ENCODE data around the gene VSIG8. TPM values are rescaled to one million over a fixed set of nuclear protein-coding genes. Genes with fewer than 3 reads are reported as not detected.

VSIG8 gene
- total and polyA plus RNA-seq, 2 donors (not counting 1 experiment from before 2014, with no cell fraction given) = not detected

DNA sequence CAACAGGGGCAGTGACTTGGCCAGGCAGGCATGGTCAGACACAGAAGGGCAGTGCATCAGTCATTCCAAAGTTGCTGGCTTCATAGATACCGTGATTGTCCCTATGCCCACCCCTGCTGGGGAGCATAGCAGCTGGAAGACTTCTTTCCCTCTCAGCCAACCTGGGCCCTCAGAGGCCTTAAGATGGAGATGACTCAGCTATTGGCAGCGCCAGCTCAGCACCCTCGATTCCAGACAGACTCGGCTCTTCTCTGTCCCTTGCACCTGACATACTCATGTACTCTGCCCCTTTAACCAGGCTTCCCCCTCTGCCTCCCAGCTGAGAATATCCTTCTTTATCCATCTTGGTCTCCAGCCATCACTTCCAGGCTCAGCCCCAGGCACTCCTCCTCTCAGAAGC, 19.0 kb downstream of the VSIG8 start:
- Histone ChIP-seq H3K9me3 (ENCODE audit: control extremely low read depth in 1 of 3, control insufficient read depth in 2 of 3, insufficient read depth in 1 of 3, low read length in 2 of 3) (no peaks in the 10 kb centered on the region), H3K9ac (ENCODE audit: low read length) (no peak overlapping the region), H3K36me3 (replicated peaks in 1 of 2; ENCODE audit: control extremely low read depth in 1 of 2, control insufficient read depth in 1 of 2, extremely low read depth in 1 of 2, insufficient read depth in 2 of 2, low read length in 1 of 2) (no peaks in the 10 kb centered on the region), H4K20me1 (ENCODE audit: control insufficient read depth, insufficient read depth, low read length, poor library complexity, severe bottlenecking) (no peaks in the 10 kb centered on the region), H3K4me3 (ENCODE audit: control extremely low read depth in 1 of 5, extremely low read depth in 1 of 5, insufficient read depth in 1 of 5, low read depth in 2 of 5, low read length in 4 of 5) (no peak overlapping the region), H3K4me2 (replicated peaks; ENCODE audit: low read depth, low read length, poor library complexity, severe bottlenecking) (no peak overlapping the region), H3K27me3 (replicated peaks in 1 of 4; ENCODE audit: control extremely low read depth in 1 of 4, control insufficient read depth in 3 of 4, insufficient read depth in 4 of 4, low read length in 3 of 4) (peaks cover 0 to 6% (median 3%) of the 10 kb centered on the region in 4 experiments), H3K4me1 (ENCODE audit: control insufficient read depth in 2 of 2, insufficient read depth in 2 of 2, low read length in 2 of 2) (no peaks in the 10 kb centered on the region), H3K27ac (ENCODE audit: low read length in 2 of 2) (no peak overlapping the region), H3K79me2 (ENCODE audit: control insufficient read depth, insufficient read depth, low read length) (no peaks in the 10 kb centered on the region), H2AFZ (ENCODE audit: insufficient read depth, low read depth, low read length, poor library complexity, severe bottlenecking) (no peak overlapping the region)
- 75% methylated on average over 4 of the region's 4 CpGs for WGBS (ENCODE audit: insufficient coverage)
- Mint-ChIP-seq H3K9me3 (ENCODE audit: insufficient read depth) (no peaks in the 10 kb centered on the region), H3K4me3 (no peak overlapping the region), H3K4me1 (peaks cover 4% of the 10 kb centered on the region), H3K27ac (no peak overlapping the region), H3K27me3 (peaks cover 37% of the 10 kb centered on the region)
- intact Hi-C loops (cut with micrococcal nuclease) = no loop called here
- CTCF ChIA-PET = interaction anchor here (0.9 to 1.4 kb wide), 3 partner anchors 41 to 164 kb away, joined by 3 to 4 read pairs (median 3); partner anchors contain the start of gene FCRL6
- POLR2A ChIA-PET = no interaction called here
- DNase-seq = no peak
- no peak for ATAC-seq (ENCODE audit: low read depth)
- TF ChIP-seq EZH2 (IDR thresholded peaks at IDR 0.05; ENCODE audit: borderline replicate concordance, insufficient read depth, low read depth, low read length, poor library complexity, severe bottlenecking) = no peak
- TF ChIP-seq, protein P1, sequence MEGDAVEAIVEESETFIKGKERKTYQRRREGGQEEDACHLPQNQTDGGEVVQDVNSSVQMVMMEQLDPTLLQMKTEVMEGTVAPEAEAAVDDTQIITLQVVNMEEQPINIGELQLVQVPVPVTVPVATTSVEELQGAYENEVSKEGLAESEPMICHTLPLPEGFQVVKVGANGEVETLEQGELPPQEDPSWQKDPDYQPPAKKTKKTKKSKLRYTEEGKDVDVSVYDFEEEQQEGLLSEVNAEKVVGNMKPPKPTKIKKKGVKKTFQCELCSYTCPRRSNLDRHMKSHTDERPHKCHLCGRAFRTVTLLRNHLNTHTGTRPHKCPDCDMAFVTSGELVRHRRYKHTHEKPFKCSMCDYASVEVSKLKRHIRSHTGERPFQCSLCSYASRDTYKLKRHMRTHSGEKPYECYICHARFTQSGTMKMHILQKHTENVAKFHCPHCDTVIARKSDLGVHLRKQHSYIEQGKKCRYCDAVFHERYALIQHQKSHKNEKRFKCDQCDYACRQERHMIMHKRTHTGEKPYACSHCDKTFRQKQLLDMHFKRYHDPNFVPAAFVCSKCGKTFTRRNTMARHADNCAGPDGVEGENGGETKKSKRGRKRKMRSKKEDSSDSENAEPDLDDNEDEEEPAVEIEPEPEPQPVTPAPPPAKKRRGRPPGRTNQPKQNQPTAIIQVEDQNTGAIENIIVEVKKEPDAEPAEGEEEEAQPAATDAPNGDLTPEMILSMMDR (IDR thresholded peaks at IDR 0.05) = no peak

- POLR2A ChIA-PET = no interaction called here
- Histone ChIP-seq H3K4me1 (ENCODE audit: control insufficient read depth in 2 of 2, insufficient read depth in 2 of 2, low read length in 2 of 2) (no peaks in the 10 kb centered on the region), H2AFZ (ENCODE audit: insufficient read depth, low read depth, low read length, poor library complexity, severe bottlenecking) (no peak overlapping the region), H3K27me3 (replicated peaks in 1 of 4; ENCODE audit: control extremely low read depth in 1 of 4, control insufficient read depth in 3 of 4, insufficient read depth in 4 of 4, low read length in 3 of 4) (peaks cover 0 to 6% (median 3%) of the 10 kb centered on the region in 4 experiments), H3K79me2 (ENCODE audit: control insufficient read depth, insufficient read depth, low read length) (no peaks in the 10 kb centered on the region), H3K4me3 (ENCODE audit: control extremely low read depth in 1 of 5, extremely low read depth in 1 of 5, insufficient read depth in 1 of 5, low read depth in 2 of 5, low read length in 4 of 5) (no peak overlapping the region), H3K36me3 (replicated peaks in 1 of 2; ENCODE audit: control extremely low read depth in 1 of 2, control insufficient read depth in 1 of 2, extremely low read depth in 1 of 2, insufficient read depth in 2 of 2, low read length in 1 of 2) (no peaks in the 10 kb centered on the region), H3K4me2 (replicated peaks; ENCODE audit: low read depth, low read length, poor library complexity, severe bottlenecking) (no peak overlapping the region), H3K9me3 (ENCODE audit: control extremely low read depth in 1 of 3, control insufficient read depth in 2 of 3, insufficient read depth in 1 of 3, low read length in 2 of 3) (no peaks in the 10 kb centered on the region), H3K9ac (ENCODE audit: low read length) (no peak overlapping the region), H3K27ac (ENCODE audit: low read length in 2 of 2) (no peak overlapping the region), H4K20me1 (ENCODE audit: control insufficient read depth, insufficient read depth, low read length, poor library complexity, severe bottlenecking) (no peaks in the 10 kb centered on the region)
- Mint-ChIP-seq H3K27me3 (peaks cover 29% of the 10 kb centered on the region), H3K4me1 (peaks cover 4% of the 10 kb centered on the region), H3K27ac (no peak overlapping the region), H3K9me3 (ENCODE audit: insufficient read depth) (no peaks in the 10 kb centered on the region), H3K4me3 (no peak overlapping the region)
- no peak for ATAC-seq (ENCODE audit: low read depth)
- 90% methylated on average over 2 of the region's 2 CpGs for WGBS (ENCODE audit: insufficient coverage)
- CTCF ChIA-PET = interaction anchor here (0.8 to 1.7 kb wide), 4 partner anchors 20 to 105 kb away, joined by 3 to 4 read pairs (median 3); no protein-coding TSS in a partner anchor
- TF ChIP-seq, protein P1 (IDR thresholded peaks at IDR 0.05) = no peak
- no peak for TF ChIP-seq EZH2 (IDR thresholded peaks at IDR 0.05; ENCODE audit: borderline replicate concordance, insufficient read depth, low read depth, low read length, poor library complexity, severe bottlenecking)
- intact Hi-C loops (cut with micrococcal nuclease) = no loop called here
- DNase-seq = no peak
Observed at GRCh38 chr1:159841749-159842148, 20.7 kb downstream of the VSIG8 start.
